WTC11 (cell line): ENCODE data around the gene ENPP6. TPM values are rescaled to one million over a fixed set of nuclear protein-coding genes. Genes with fewer than 3 reads are reported as not detected.

Experiments used
- ATAC-seq: fragments of 200-7000 bp; cut with Tn5 transposase; 2 replicates; pipeline ENCODE4 v1.10.0; 2021; ENCODE audit warnings: mild to moderate bottlenecking, moderate library complexity
- CTCF ChIA-PET: fragments of 300-600 bp; sonication (Branson Sonifier 250); formaldehyde crosslinking; loops from one replicate; lab custom pipeline; 2021; ENCODE audit warnings: antibody characterized with exemption; lab: Charles Lee
- POLR2A ChIA-PET: fragments of 350-600 bp; sonication (Branson Sonifier 250); formaldehyde crosslinking; loops from one replicate; lab custom pipeline; 2021; ENCODE audit warnings: antibody characterized with exemption; lab: Charles Lee
- DNase-seq: peaks from one replicate; pipeline ENCODE4 v3.0.0; 2021; ENCODE audit warnings: low spot score
- H3K27ac Mint-ChIP-seq: 2 replicates; pipeline ENCODE4 v1.8.0; 2021; ENCODE audit warnings: mixed read lengths
- H3K27me3 Mint-ChIP-seq: 2 replicates; pipeline ENCODE4 v1.8.0; 2021; ENCODE audit warnings: low read depth, mild to moderate bottlenecking, moderate library complexity, mixed read lengths
- H3K36me3 Mint-ChIP-seq: 2 replicates; pipeline ENCODE4 v1.8.0; 2021; ENCODE audit warnings: mixed read lengths
- H3K4me1 Mint-ChIP-seq: 2 replicates; pipeline ENCODE4 v1.8.0; 2022; ENCODE audit warnings: mixed read lengths
- H3K4me3 Mint-ChIP-seq: 2 replicates; pipeline ENCODE4 v1.8.0; 2021; ENCODE audit warnings: mild to moderate bottlenecking, moderate library complexity, mixed read lengths
- H3K9me3 Mint-ChIP-seq: 2 replicates; pipeline ENCODE4 v1.8.0; 2021; ENCODE audit warnings: mixed read lengths
- ARID4B ChIP-seq: sonication (generic); formaldehyde crosslinking; IDR thresholded peaks from 2 replicates; pipeline ENCODE4 v1.8.0; 2023; ENCODE audit warnings: missing genetic modification reagents, mild to moderate bottlenecking, borderline replicate concordance
- ATF2 ChIP-seq: sonication (generic); formaldehyde crosslinking; IDR thresholded peaks from 2 replicates; pipeline ENCODE4 v1.8.1; 2022; ENCODE audit warnings: low read depth, missing genetic modification reagents, borderline replicate concordance
- CREB1 ChIP-seq: sonication (generic); formaldehyde crosslinking; IDR thresholded peaks from 2 replicates; pipeline ENCODE4 v1.8.0; 2023; ENCODE audit warnings: mild to moderate bottlenecking, missing genetic modification reagents
- CREM ChIP-seq: sonication (generic); formaldehyde crosslinking; IDR thresholded peaks from 2 replicates; pipeline ENCODE4 v1.8.1; 2022; ENCODE audit warnings: mild to moderate bottlenecking, missing genetic modification reagents, moderate library complexity
- E2F5 ChIP-seq: sonication (generic); formaldehyde crosslinking; IDR thresholded peaks from 2 replicates; pipeline ENCODE4 v1.8.1; 2022; ENCODE audit warnings: mild to moderate bottlenecking, moderate library complexity, missing genetic modification reagents
- EMX1 ChIP-seq: fragments of 250-450 bp; sonication (Bioruptor Pico); IDR thresholded peaks from 2 replicates; pipeline ENCODE4 v1.8.0; 2021; ENCODE audit warnings: mild to moderate bottlenecking
- FOXJ3 ChIP-seq: sonication (generic); formaldehyde crosslinking; IDR thresholded peaks from 2 replicates; pipeline ENCODE4 v1.9.0; 2021; ENCODE audit warnings: missing genetic modification reagents, mild to moderate bottlenecking, borderline replicate concordance
- GTF2I ChIP-seq: fragments of 250-450 bp; sonication (Bioruptor Pico); conservative IDR thresholded peaks from 2 replicates; pipeline ENCODE4 v1.4.0; 2021; ENCODE audit warnings: mild to moderate bottlenecking
- HMGA2 ChIP-seq: fragments of 250-450 bp; sonication (Bioruptor Pico); IDR thresholded peaks from 2 replicates; pipeline ENCODE4 v1.4.0; 2021; ENCODE audit warnings: mild to moderate bottlenecking, moderate library complexity
- IRF2 ChIP-seq: sonication (generic); formaldehyde crosslinking; IDR thresholded peaks from 2 replicates; pipeline ENCODE4 v1.8.0; 2022; ENCODE audit warnings: low read depth, missing genetic modification reagents, borderline replicate concordance
- JUN ChIP-seq: sonication (generic); formaldehyde crosslinking; IDR thresholded peaks from 2 replicates; pipeline ENCODE4 v1.8.0; 2023; ENCODE audit warnings: mild to moderate bottlenecking, missing genetic modification reagents
- MLX ChIP-seq: sonication (generic); formaldehyde crosslinking; IDR thresholded peaks from 2 replicates; pipeline ENCODE4 v1.8.1; 2023; ENCODE audit warnings: mild to moderate bottlenecking, missing genetic modification reagents, moderate library complexity
- NFE2L1 ChIP-seq: sonication (generic); formaldehyde crosslinking; IDR thresholded peaks from 2 replicates; pipeline ENCODE4 v1.8.1; 2023; ENCODE audit warnings: missing genetic modification reagents
- NR2C2 ChIP-seq: sonication (generic); formaldehyde crosslinking; IDR thresholded peaks from 2 replicates; pipeline ENCODE4 v1.8.0; 2022; ENCODE audit warnings: mild to moderate bottlenecking, missing genetic modification reagents
- OVOL2 ChIP-seq: fragments of 250-450 bp; sonication (Bioruptor Pico); IDR thresholded peaks from 2 replicates; pipeline ENCODE4 v1.9.0; 2021; ENCODE audit warnings: mild to moderate bottlenecking, borderline replicate concordance
- TCF7 ChIP-seq: sonication (generic); formaldehyde crosslinking; IDR thresholded peaks from 2 replicates; pipeline ENCODE4 v1.8.0; 2022; ENCODE audit warnings: mild to moderate bottlenecking, low read depth, missing genetic modification reagents, moderate library complexity
- ZNF219 ChIP-seq: sonication (generic); formaldehyde crosslinking; IDR thresholded peaks from 2 replicates; pipeline ENCODE4 v1.8.0; 2023; ENCODE audit warnings: missing genetic modification reagents, mild to moderate bottlenecking, borderline replicate concordance
- ZNF263 ChIP-seq: sonication (generic); formaldehyde crosslinking; IDR thresholded peaks from 2 replicates; pipeline ENCODE4 v1.8.1; 2022; ENCODE audit warnings: low read depth, mild to moderate bottlenecking, moderate library complexity, missing genetic modification reagents
- ZNF396 ChIP-seq: fragments of 250-450 bp; sonication (Bioruptor Pico); IDR thresholded peaks from 2 replicates; pipeline ENCODE4 v1.8.0; 2021; ENCODE audit warnings: mild to moderate bottlenecking, moderate library complexity, borderline replicate concordance
- total RNA-seq: library from RNA; stranded (reverse); gene quantifications from 3 replicates; pipeline ENCODE4 v1.2.3, GENCODE V29; 2021
- TF ChIP-seq, protein P1 (sequence below): fragments of 250-450 bp; sonication (Bioruptor Pico); IDR thresholded peaks from 2 replicates; pipeline ENCODE4 v1.9.0; 2021; ENCODE audit warnings: mild to moderate bottlenecking
- TF ChIP-seq, protein P2 (sequence below): sonication (generic); formaldehyde crosslinking; IDR thresholded peaks from 2 replicates; pipeline ENCODE4 v1.8.0; 2022; ENCODE audit warnings: mild to moderate bottlenecking, missing genetic modification reagents
- TF ChIP-seq, protein P3 (sequence below): fragments of 250-450 bp; sonication (Bioruptor Pico); IDR thresholded peaks from 2 replicates; pipeline ENCODE4 v1.8.0; 2021; ENCODE audit warnings: mild to moderate bottlenecking

Gene ENPP6
- total RNA-seq, 1 experiment from 2014 or later: 0.09 TPM

DNA sequence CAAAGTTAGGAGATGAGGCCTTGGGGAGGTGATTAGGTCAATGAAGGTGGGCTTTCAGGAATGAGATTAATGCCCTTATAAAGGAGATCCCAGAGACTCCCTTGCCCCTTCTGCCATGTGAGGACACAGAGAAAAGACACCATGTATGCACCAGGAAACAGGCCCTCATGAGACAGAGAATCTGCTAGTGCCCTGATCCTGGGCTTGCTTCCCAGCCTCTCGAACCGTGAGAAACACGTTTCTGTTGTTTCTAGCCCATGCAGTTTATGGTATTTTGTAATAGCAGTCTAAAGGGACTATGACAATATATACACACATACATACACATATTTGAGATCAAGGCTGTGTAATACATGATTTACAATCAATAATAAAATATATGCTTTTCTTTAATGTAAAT, 41.4 kb upstream of the ENPP6 start (continued):
- no peak for TF ChIP-seq ATF2 (CRISPR knock-in tag)
- TF ChIP-seq TCF7 (CRISPR knock-in tag): no peak

DNA sequence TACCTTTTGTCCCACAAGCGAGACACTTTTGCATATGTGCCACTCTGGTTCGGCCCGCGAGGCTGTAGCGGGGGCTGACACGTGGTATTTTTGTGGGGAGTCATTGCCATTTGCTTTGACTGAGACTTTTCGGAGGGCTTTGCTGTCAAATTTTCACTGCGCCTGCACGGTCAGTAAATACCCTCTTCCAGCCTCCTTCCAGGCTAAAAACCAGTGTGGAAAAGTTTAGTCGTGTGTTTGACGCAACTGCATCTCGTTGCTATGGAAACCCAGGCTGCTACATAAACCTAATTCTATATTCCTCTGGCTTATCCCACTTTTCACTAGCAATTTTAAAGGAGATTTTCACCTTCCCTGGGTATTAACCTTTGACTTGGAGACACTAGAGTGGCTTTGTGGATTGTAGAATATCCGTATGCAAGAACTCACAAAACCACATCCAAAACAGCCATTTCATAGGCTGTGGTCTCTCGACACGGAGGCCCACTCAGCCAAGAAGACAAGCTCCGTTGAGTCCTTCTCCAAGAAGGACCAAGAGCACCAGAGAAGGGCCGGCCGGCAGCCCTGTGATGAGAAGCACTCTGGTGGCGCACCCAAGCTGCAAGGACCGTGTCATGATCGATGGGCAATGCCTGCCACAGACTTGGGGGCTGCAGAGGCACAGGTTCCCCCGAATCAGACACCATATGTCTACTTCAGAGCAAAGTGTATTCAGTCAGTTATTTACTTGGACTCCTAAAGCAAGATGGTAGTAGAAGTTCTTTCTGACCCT, 38.4 kb upstream of the ENPP6 start:
- no peak for DNase-seq
- peaks cover 25% of the 10 kb centered on the region for H3K9me3 Mint-ChIP-seq
- peaks cover 6% of the 10 kb centered on the region for H3K4me1 Mint-ChIP-seq
- H3K36me3 Mint-ChIP-seq: peaks cover 22% of the 10 kb centered on the region
- H3K4me3 Mint-ChIP-seq: no peak overlapping the region
- no peak for ATAC-seq
- CTCF ChIA-PET: no interaction called here
- peaks cover 9% of the 10 kb centered on the region for H3K27me3 Mint-ChIP-seq
- POLR2A ChIA-PET: no interaction called here
- TF ChIP-seq FOXJ3 (CRISPR knock-in tag): no peak
- no peak for TF ChIP-seq EMX1 (CRISPR knock-in tag)
- TF ChIP-seq MLX (CRISPR knock-in tag): no peak
- TF ChIP-seq, protein P1, sequence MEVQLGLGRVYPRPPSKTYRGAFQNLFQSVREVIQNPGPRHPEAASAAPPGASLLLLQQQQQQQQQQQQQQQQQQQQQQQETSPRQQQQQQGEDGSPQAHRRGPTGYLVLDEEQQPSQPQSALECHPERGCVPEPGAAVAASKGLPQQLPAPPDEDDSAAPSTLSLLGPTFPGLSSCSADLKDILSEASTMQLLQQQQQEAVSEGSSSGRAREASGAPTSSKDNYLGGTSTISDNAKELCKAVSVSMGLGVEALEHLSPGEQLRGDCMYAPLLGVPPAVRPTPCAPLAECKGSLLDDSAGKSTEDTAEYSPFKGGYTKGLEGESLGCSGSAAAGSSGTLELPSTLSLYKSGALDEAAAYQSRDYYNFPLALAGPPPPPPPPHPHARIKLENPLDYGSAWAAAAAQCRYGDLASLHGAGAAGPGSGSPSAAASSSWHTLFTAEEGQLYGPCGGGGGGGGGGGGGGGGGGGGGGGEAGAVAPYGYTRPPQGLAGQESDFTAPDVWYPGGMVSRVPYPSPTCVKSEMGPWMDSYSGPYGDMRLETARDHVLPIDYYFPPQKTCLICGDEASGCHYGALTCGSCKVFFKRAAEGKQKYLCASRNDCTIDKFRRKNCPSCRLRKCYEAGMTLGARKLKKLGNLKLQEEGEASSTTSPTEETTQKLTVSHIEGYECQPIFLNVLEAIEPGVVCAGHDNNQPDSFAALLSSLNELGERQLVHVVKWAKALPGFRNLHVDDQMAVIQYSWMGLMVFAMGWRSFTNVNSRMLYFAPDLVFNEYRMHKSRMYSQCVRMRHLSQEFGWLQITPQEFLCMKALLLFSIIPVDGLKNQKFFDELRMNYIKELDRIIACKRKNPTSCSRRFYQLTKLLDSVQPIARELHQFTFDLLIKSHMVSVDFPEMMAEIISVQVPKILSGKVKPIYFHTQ (CRISPR knock-in tag): no peak
- TF ChIP-seq NR2C2 (CRISPR knock-in tag): no peak
- TF ChIP-seq HMGA2 (CRISPR knock-in tag): no peak
- no peak for TF ChIP-seq JUN (CRISPR knock-in tag)
- no peak for TF ChIP-seq E2F5
- TF ChIP-seq, protein P2, sequence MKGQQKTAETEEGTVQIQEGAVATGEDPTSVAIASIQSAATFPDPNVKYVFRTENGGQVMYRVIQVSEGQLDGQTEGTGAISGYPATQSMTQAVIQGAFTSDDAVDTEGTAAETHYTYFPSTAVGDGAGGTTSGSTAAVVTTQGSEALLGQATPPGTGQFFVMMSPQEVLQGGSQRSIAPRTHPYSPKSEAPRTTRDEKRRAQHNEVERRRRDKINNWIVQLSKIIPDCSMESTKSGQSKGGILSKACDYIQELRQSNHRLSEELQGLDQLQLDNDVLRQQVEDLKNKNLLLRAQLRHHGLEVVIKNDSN (CRISPR knock-in tag): no peak
- TF ChIP-seq ZNF396 (CRISPR knock-in tag): no peak
- TF ChIP-seq ZNF263 (CRISPR knock-in tag): no peak
- TF ChIP-seq IRF2 (CRISPR knock-in tag): no peak
- TF ChIP-seq CREB1 (CRISPR knock-in tag): no peak
- TF ChIP-seq OVOL2 (CRISPR knock-in tag): no peak
- TF ChIP-seq ZNF219: no peak
- TF ChIP-seq, protein P3, sequence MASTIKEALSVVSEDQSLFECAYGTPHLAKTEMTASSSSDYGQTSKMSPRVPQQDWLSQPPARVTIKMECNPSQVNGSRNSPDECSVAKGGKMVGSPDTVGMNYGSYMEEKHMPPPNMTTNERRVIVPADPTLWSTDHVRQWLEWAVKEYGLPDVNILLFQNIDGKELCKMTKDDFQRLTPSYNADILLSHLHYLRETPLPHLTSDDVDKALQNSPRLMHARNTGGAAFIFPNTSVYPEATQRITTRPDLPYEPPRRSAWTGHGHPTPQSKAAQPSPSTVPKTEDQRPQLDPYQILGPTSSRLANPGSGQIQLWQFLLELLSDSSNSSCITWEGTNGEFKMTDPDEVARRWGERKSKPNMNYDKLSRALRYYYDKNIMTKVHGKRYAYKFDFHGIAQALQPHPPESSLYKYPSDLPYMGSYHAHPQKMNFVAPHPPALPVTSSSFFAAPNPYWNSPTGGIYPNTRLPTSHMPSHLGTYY (CRISPR knock-in tag): no peak
- TF ChIP-seq ARID4B (CRISPR knock-in tag): no peak
- no peak for TF ChIP-seq GTF2I (CRISPR knock-in tag)
- no peak for TF ChIP-seq NFE2L1
- TF ChIP-seq CREM (CRISPR knock-in tag): no peak
- TF ChIP-seq, all 79 proteins: peak for 0
- H3K27ac Mint-ChIP-seq: no peak overlapping the region
